ENCODE results near the gene MYRIP. TPM values are rescaled to one million over a fixed set of nuclear protein-coding genes. Genes with fewer than 3 reads are reported as not detected.

Gene MYRIP
- total and polyA plus RNA-seq, 2 of the 4 experiments (the other 2 are of a cell fraction) = not detected

DNA sequence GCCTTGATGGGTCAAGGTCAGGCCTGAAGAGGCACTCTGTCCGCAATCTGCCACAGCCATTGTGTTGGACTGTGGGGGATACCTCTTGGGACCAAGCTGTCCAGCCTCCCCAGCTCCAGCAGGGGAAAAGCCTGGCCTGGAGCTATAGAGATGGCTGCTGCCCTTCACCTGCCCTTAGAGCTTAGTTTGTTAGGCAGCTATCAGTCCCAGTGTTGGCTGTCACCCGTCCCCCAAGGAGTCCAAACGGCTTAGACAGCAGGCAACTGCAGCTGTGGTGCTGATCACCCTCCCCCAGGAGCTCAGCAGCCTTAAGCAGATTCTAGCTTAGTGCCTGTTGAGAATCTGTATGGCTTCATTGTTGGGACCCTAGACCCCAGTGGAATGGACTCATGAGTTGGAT, 180.3 kb downstream of the MYRIP start:
- H3K4ac ChIP-seq (ENCODE audit: low read depth, low read length) = no peak overlapping the region
- no peaks in the 10 kb centered on the region for H3K79me1 ChIP-seq (ENCODE audit: low read depth in 1 of 2, low read length in 2 of 2)
- H3K14ac ChIP-seq (replicated peaks; ENCODE audit: low read depth, low read length) = no peak overlapping the region
- no peaks in the 10 kb centered on the region for H3K36me3 ChIP-seq (ENCODE audit: control insufficient read depth, insufficient read depth, low read length)
- no peak overlapping the region for H3K56ac ChIP-seq (ENCODE audit: extremely low read depth, insufficient read depth, low read length)
- no peak for DNase-seq
- H3K18ac ChIP-seq (ENCODE audit: low read depth, low read length) = no peak overlapping the region
- dilution Hi-C loops (cut with HindIII; ENCODE audit: low sequenced_read_pairs, unreplicated experiment) = no loop called here
- BruUV-seq (replicated peaks) = no TSS peak
- H3K4me2 ChIP-seq (ENCODE audit: low read depth, low read length) = no peak overlapping the region
- CTCF ChIA-PET = no interaction called here
- H4K91ac ChIP-seq (ENCODE audit: insufficient read depth, low read depth, low read length) = no peak overlapping the region
- ATAC-seq (ENCODE audit: low read depth) = no peak
- peaks cover 11% of the 10 kb centered on the region for H3K9me3 ChIP-seq (ENCODE audit: control insufficient read depth, insufficient read depth, low read length)
- no peaks in the 10 kb centered on the region for H3K9me1 ChIP-seq (ENCODE audit: insufficient read depth, low read length)
- intact Hi-C loops (cut with micrococcal nuclease) = loop anchor here (5.0 kb wide), 1 partner anchor 447 kb away; no protein-coding TSS in a partner anchor
- no peak overlapping the region for H3K23ac ChIP-seq (ENCODE audit: low read depth, low read length)
- H4K20me1 ChIP-seq (ENCODE audit: insufficient read depth, low read length) = no peaks in the 10 kb centered on the region
- H2BK20ac ChIP-seq (ENCODE audit: low read depth, low read length) = no peak overlapping the region
- no CpG with 5 or more reads among the region's 3 CpGs for WGBS, 2 experiments (ENCODE audit: extremely low coverage in 2 of 2, insufficient read length in 1 of 2)
- no peak overlapping the region for H4K8ac ChIP-seq (ENCODE audit: low read depth in 2 of 2, low read length in 2 of 2)
- no peak overlapping the region for H3K4me3 ChIP-seq (ENCODE audit: insufficient read depth, low read depth, low read length)
- H3K27me3 ChIP-seq (ENCODE audit: control insufficient read depth, insufficient read depth, low read length) = no peaks in the 10 kb centered on the region
- POLR2A ChIA-PET (ENCODE audit: unreplicated experiment) = no interaction called here
- H3K9ac ChIP-seq (ENCODE audit: low read depth, low read length) = no peak overlapping the region
- H2AFZ ChIP-seq (replicated peaks; ENCODE audit: low read length, poor library complexity) = no peak overlapping the region
- no peak for TF ChIP-seq MAFK (IDR thresholded peaks at IDR 0.05; ENCODE audit: low read depth, low read length)
- TF ChIP-seq RCOR1 (IDR thresholded peaks at IDR 0.05; ENCODE audit: insufficient replicate concordance, low read length) = no peak
- no peak overlapping the region for H2AK9ac ChIP-seq (replicated peaks; ENCODE audit: low read depth, low read length, poor library complexity)
- H2AK5ac ChIP-seq (ENCODE audit: low read depth, low read length) = no peak overlapping the region
- H3K4me1 ChIP-seq (ENCODE audit: control insufficient read depth, insufficient read depth, low read length) = no peaks in the 10 kb centered on the region
- H2BK5ac ChIP-seq (ENCODE audit: low read depth, low read length, poor library complexity, severe bottlenecking) = no peak overlapping the region
- H4K5ac ChIP-seq (ENCODE audit: low read depth, low read length) = no peak overlapping the region
- H2BK15ac ChIP-seq (ENCODE audit: low read depth, low read length) = no peak overlapping the region
- in situ Hi-C loops (cut with MboI; ENCODE audit: low sequenced_read_pairs) = no loop called here
- H2BK120ac ChIP-seq (ENCODE audit: low read depth, low read length) = no peak overlapping the region
- no peak overlapping the region for H3K27ac ChIP-seq (ENCODE audit: insufficient read depth, low read length)
